WTC11 (cell line): ENCODE measurements around the gene SHKBP1. TPM values are rescaled to one million over a fixed set of nuclear protein-coding genes. Genes with fewer than 3 reads are reported as not detected.

Experiments used
- ATAC-seq: fragments of 200-7000 bp; cut with Tn5 transposase; 2 replicates; pipeline ENCODE4 v1.10.0; 2021; ENCODE audit warnings: mild to moderate bottlenecking, moderate library complexity
- CTCF ChIA-PET: fragments of 300-600 bp; sonication (Branson Sonifier 250); formaldehyde crosslinking; loops from one replicate; lab custom pipeline; 2021; ENCODE audit warnings: antibody characterized with exemption; lab: Charles Lee
- POLR2A ChIA-PET: fragments of 350-600 bp; sonication (Branson Sonifier 250); formaldehyde crosslinking; loops from one replicate; lab custom pipeline; 2021; ENCODE audit warnings: antibody characterized with exemption; lab: Charles Lee
- DNase-seq: peaks from one replicate; pipeline ENCODE4 v3.0.0; 2021; ENCODE audit warnings: low spot score
- H3K27ac Mint-ChIP-seq: 2 replicates; pipeline ENCODE4 v1.8.0; 2021; ENCODE audit warnings: mixed read lengths
- H3K27me3 Mint-ChIP-seq: 2 replicates; pipeline ENCODE4 v1.8.0; 2021; ENCODE audit warnings: low read depth, mild to moderate bottlenecking, moderate library complexity, mixed read lengths
- H3K36me3 Mint-ChIP-seq: 2 replicates; pipeline ENCODE4 v1.8.0; 2021; ENCODE audit warnings: mixed read lengths
- H3K4me1 Mint-ChIP-seq: 2 replicates; pipeline ENCODE4 v1.8.0; 2022; ENCODE audit warnings: mixed read lengths
- H3K4me3 Mint-ChIP-seq: 2 replicates; pipeline ENCODE4 v1.8.0; 2021; ENCODE audit warnings: mild to moderate bottlenecking, moderate library complexity, mixed read lengths
- H3K9me3 Mint-ChIP-seq: 2 replicates; pipeline ENCODE4 v1.8.0; 2021; ENCODE audit warnings: mixed read lengths
- ATF3 ChIP-seq: sonication (generic); formaldehyde crosslinking; conservative IDR thresholded peaks from 2 replicates; pipeline ENCODE4 v1.8.1; 2022; ENCODE audit warnings: mild to moderate bottlenecking, missing genetic modification reagents
- E2F5 ChIP-seq: sonication (generic); formaldehyde crosslinking; IDR thresholded peaks from 2 replicates; pipeline ENCODE4 v1.8.1; 2022; ENCODE audit warnings: mild to moderate bottlenecking, moderate library complexity, missing genetic modification reagents
- ERG ChIP-seq: fragments of 250-450 bp; sonication (Bioruptor Pico); IDR thresholded peaks from 2 replicates; pipeline ENCODE4 v1.8.0; 2021; ENCODE audit warnings: mild to moderate bottlenecking
- GABPB1 ChIP-seq: sonication (generic); formaldehyde crosslinking; IDR thresholded peaks from 2 replicates; pipeline ENCODE4 v1.8.1; 2023; ENCODE audit warnings: mild to moderate bottlenecking, missing genetic modification reagents
- HMGA2 ChIP-seq: fragments of 250-450 bp; sonication (Bioruptor Pico); IDR thresholded peaks from 2 replicates; pipeline ENCODE4 v1.4.0; 2021; ENCODE audit warnings: mild to moderate bottlenecking, moderate library complexity
- HMGXB4 ChIP-seq: sonication (generic); formaldehyde crosslinking; IDR thresholded peaks from 2 replicates; pipeline ENCODE4 v1.8.1; 2023; ENCODE audit warnings: mild to moderate bottlenecking, moderate library complexity, missing genetic modification reagents
- MYBL2 ChIP-seq: sonication (generic); formaldehyde crosslinking; IDR thresholded peaks from 2 replicates; pipeline ENCODE4 v1.8.1; 2023; ENCODE audit warnings: mild to moderate bottlenecking, moderate library complexity, missing genetic modification reagents
- NFATC4 ChIP-seq: fragments of 250-450 bp; sonication (Bioruptor Pico); IDR thresholded peaks from 2 replicates; pipeline ENCODE4 v1.9.0; 2021; ENCODE audit warnings: mild to moderate bottlenecking
- NR2C2 ChIP-seq: sonication (generic); formaldehyde crosslinking; IDR thresholded peaks from 2 replicates; pipeline ENCODE4 v1.8.0; 2022; ENCODE audit warnings: mild to moderate bottlenecking, missing genetic modification reagents
- SMAD3 ChIP-seq: sonication (generic); formaldehyde crosslinking; IDR thresholded peaks from 2 replicates; pipeline ENCODE4 v1.8.0; 2022; ENCODE audit warnings: missing genetic modification reagents, mild to moderate bottlenecking, borderline replicate concordance
- SMAD4 ChIP-seq: sonication (generic); formaldehyde crosslinking; IDR thresholded peaks from 2 replicates; pipeline ENCODE4 v1.8.0; 2022; ENCODE audit warnings: mild to moderate bottlenecking, missing genetic modification reagents
- SP1 ChIP-seq: sonication (generic); formaldehyde crosslinking; conservative IDR thresholded peaks from 2 replicates; pipeline ENCODE4 v1.8.1; 2022; ENCODE audit warnings: missing genetic modification reagents
- TEAD1 ChIP-seq: sonication (generic); formaldehyde crosslinking; IDR thresholded peaks from 2 replicates; pipeline ENCODE4 v1.8.0; 2022; ENCODE audit warnings: mild to moderate bottlenecking, missing genetic modification reagents
- USF2 ChIP-seq: sonication (generic); formaldehyde crosslinking; IDR thresholded peaks from 2 replicates; pipeline ENCODE4 v1.8.1; 2023; ENCODE audit warnings: mild to moderate bottlenecking, missing genetic modification reagents, moderate library complexity
- ZNF138 ChIP-seq: sonication (generic); formaldehyde crosslinking; conservative IDR thresholded peaks from 2 replicates; pipeline ENCODE4 v1.8.1; 2022; ENCODE audit warnings: mild to moderate bottlenecking, moderate library complexity, missing genetic modification reagents
- ZNF232 ChIP-seq: sonication (generic); formaldehyde crosslinking; IDR thresholded peaks from 2 replicates; pipeline ENCODE4 v1.8.0; 2022; ENCODE audit warnings: mild to moderate bottlenecking, missing genetic modification reagents
- ZNF396 ChIP-seq: fragments of 250-450 bp; sonication (Bioruptor Pico); IDR thresholded peaks from 2 replicates; pipeline ENCODE4 v1.8.0; 2021; ENCODE audit warnings: mild to moderate bottlenecking, moderate library complexity, borderline replicate concordance
- ZNF423 ChIP-seq: fragments of 250-450 bp; sonication (Bioruptor Pico); IDR thresholded peaks from 2 replicates; pipeline ENCODE4 v2.1.2; 2022; ENCODE audit warnings: mild to moderate bottlenecking, moderate library complexity
- ZNF671 ChIP-seq: fragments of 250-450 bp; sonication (Bioruptor Pico); IDR thresholded peaks from 2 replicates; pipeline ENCODE4 v1.8.0; 2021; ENCODE audit warnings: mild to moderate bottlenecking
- total RNA-seq: library from RNA; stranded (reverse); gene quantifications from 3 replicates; pipeline ENCODE4 v1.2.3, GENCODE V29; 2021
- TF ChIP-seq, protein P1 (sequence below): sonication (generic); formaldehyde crosslinking; IDR thresholded peaks from 2 replicates; pipeline ENCODE4 v1.8.1; 2023; ENCODE audit warnings: mild to moderate bottlenecking, missing genetic modification reagents, borderline replicate concordance

Gene SHKBP1
- total RNA-seq, 1 experiment from 2014 or later = 71.7 TPM

DNA sequence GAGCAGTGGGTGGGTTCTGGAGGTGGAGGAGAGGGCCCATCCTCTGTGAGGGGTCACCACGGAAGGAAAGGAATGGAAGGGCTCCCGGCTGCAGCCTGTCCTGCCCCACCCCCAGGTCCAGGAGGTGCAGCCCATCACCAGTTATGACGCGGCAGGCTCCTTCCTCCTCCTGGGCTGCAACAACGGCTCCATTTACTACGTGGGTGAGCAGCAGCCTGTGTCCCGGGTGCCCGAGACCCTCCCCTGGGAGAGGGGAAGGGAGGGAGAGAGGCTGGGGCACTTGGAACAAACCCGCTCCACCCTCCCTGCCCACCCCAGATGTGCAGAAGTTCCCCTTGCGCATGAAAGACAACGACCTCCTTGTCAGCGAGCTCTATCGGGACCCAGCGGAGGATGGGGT is 6.6 kb downstream of the SHKBP1 start (continued):
- no peak for TF ChIP-seq ATF3 (CRISPR knock-in tag)
- TF ChIP-seq, protein P1, sequence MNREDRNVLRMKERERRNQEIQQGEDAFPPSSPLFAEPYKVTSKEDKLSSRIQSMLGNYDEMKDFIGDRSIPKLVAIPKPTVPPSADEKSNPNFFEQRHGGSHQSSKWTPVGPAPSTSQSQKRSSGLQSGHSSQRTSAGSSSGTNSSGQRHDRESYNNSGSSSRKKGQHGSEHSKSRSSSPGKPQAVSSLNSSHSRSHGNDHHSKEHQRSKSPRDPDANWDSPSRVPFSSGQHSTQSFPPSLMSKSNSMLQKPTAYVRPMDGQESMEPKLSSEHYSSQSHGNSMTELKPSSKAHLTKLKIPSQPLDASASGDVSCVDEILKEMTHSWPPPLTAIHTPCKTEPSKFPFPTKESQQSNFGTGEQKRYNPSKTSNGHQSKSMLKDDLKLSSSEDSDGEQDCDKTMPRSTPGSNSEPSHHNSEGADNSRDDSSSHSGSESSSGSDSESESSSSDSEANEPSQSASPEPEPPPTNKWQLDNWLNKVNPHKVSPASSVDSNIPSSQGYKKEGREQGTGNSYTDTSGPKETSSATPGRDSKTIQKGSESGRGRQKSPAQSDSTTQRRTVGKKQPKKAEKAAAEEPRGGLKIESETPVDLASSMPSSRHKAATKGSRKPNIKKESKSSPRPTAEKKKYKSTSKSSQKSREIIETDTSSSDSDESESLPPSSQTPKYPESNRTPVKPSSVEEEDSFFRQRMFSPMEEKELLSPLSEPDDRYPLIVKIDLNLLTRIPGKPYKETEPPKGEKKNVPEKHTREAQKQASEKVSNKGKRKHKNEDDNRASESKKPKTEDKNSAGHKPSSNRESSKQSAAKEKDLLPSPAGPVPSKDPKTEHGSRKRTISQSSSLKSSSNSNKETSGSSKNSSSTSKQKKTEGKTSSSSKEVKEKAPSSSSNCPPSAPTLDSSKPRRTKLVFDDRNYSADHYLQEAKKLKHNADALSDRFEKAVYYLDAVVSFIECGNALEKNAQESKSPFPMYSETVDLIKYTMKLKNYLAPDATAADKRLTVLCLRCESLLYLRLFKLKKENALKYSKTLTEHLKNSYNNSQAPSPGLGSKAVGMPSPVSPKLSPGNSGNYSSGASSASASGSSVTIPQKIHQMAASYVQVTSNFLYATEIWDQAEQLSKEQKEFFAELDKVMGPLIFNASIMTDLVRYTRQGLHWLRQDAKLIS (CRISPR knock-in tag) = no peak
- TF ChIP-seq MYBL2 (CRISPR knock-in tag) = no peak
- TF ChIP-seq GABPB1 (CRISPR knock-in tag) = no peak

DNA sequence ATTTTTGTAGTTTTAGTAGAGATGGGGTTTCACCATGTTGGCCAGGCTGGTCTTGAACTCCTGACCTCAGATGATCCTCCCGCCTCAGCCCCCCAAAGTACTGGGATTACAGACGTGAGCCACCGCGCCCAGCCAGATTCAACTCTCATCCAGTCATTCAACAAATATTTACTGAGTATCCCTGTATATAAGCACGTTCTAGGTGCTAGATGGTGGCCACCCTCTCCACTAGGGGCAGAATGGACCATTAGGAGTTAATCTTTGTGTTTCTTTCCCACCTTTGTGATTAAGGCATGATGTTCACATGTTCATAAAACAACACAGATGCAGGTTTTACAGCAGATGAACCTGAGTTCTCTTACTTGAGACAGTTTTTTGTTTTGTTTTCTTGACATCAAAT is 7.3 kb downstream of the SHKBP1 start:
- TF ChIP-seq SMAD3 = no peak
- POLR2A ChIA-PET = no interaction called here
- Mint-ChIP-seq H3K4me1 (no peaks in the 10 kb centered on the region), H3K9me3 (no peaks in the 10 kb centered on the region), H3K4me3 (no peak overlapping the region), H3K27ac (no peak overlapping the region), H3K36me3 (peaks cover 55% of the 10 kb centered on the region), H3K27me3 (no peaks in the 10 kb centered on the region)
- DNase-seq = no peak
- ATAC-seq = peak; percentile 74
- CTCF ChIA-PET = interaction anchor here (0.9 to 1.0 kb wide), 3 partner anchors 14 to 20 kb away, joined by 3 read pairs; partner anchors contain the start of gene LTBP4

DNA sequence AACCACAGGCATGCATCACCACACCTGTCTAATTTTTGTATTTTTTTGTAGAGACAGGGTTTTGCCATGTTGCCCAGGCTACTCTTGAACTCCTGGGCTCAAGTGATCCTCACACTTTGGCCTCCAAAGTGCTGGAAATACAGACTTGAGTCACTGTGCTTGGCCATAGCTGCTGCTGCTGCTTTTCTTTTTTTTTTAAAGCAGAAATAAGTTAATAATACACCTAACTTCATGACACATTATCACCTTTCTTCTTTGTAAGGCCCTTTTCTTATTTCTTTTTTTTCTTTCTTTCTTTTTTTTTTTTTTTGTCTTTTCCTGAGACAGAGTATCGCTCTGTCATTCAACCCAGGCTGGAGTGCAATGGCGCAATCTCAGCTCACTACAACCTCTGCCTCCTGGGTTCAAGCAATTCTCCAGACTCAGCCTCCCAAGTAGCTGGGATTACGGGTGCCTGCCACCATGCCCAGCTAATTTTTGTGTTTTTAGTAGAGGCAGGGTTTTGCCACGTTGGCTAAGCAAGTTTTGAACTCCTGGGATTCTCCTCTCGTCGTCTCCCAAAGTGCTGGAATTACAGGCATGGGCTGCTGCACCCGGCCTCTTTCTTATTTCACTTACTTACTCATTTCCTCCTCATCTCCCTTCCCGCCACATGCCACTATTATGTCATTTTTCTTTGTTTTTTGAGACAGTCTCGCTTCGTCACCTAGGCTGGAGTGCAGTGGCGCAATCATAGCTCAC is 8.7 kb downstream of the SHKBP1 start:
- POLR2A ChIA-PET = no interaction called here
- H3K27me3 Mint-ChIP-seq = no peaks in the 10 kb centered on the region
- H3K9me3 Mint-ChIP-seq = no peaks in the 10 kb centered on the region
- CTCF ChIA-PET = interaction anchor here (0.8 to 1.0 kb wide), 2 partner anchors 49 to 56 kb away, joined by 3 to 4 read pairs; no protein-coding TSS in a partner anchor
- H3K36me3 Mint-ChIP-seq = peaks cover 51% of the 10 kb centered on the region
- H3K4me3 Mint-ChIP-seq = no peak overlapping the region
- DNase-seq (no peak), ATAC-seq (no peak)
- TF ChIP-seq ZNF423 (CRISPR knock-in tag) (no peak), ZNF232 (CRISPR knock-in tag) (no peak), NFATC4 (no peak), ZNF396 (CRISPR knock-in tag) (no peak), SP1 (no peak), MYBL2 (CRISPR knock-in tag) (no peak), ZNF671 (CRISPR knock-in tag) (no peak), HMGA2 (CRISPR knock-in tag) (no peak), NR2C2 (CRISPR knock-in tag) (no peak), ERG (no peak)
- H3K4me1 Mint-ChIP-seq = no peaks in the 10 kb centered on the region
- peak overlapping the region; percentile 57; the same call in 1 of the 2 replicates for H3K27ac Mint-ChIP-seq

- peak overlapping the region; percentile 57; the same call in 1 of the 2 replicates for H3K27ac Mint-ChIP-seq
- ChIA-PET CTCF (interaction anchor here (0.8 to 1.0 kb wide), 2 partner anchors 49 to 56 kb away, joined by 3 to 4 read pairs; no protein-coding TSS in a partner anchor), POLR2A (no interaction called here)
- ATAC-seq (no peak), DNase-seq (no peak)
- no peaks in the 10 kb centered on the region for H3K9me3 Mint-ChIP-seq
- no peaks in the 10 kb centered on the region for H3K4me1 Mint-ChIP-seq
- H3K36me3 Mint-ChIP-seq = peaks cover 47% of the 10 kb centered on the region
- H3K27me3 Mint-ChIP-seq = no peaks in the 10 kb centered on the region
- no peak overlapping the region for H3K4me3 Mint-ChIP-seq
- TF ChIP-seq E2F5 (CRISPR knock-in tag) (no peak), ZNF138 (CRISPR knock-in tag) (no peak), TEAD1 (CRISPR knock-in tag) (no peak), SMAD4 (CRISPR knock-in tag) (no peak), NFATC4 (no peak), HMGA2 (CRISPR knock-in tag) (no peak), USF2 (no peak), HMGXB4 (CRISPR knock-in tag) (no peak)
Measured at GRCh38 chr19:40585982-40586422, 9.3 kb downstream of the SHKBP1 start.
